HG03571 (cell line): Measurements from ENCODE around the gene HNRNPC.
"Not testable (repeated sequence)": the region's sequence is repeated elsewhere in the genome, so short reads cannot be mapped to it uniquely, and the experiment has no call there.

Experiments used
- ATAC-seq: cut with Tn5 transposase; IDR thresholded peaks from one replicate; pipeline ENCODE4 v1.9.1; 2021; ENCODE audit not compliant: unreplicated experiment

HNRNPC gene

GRCh38 chr14:21194597-21194996 is 74.6 kb downstream of the HNRNPC start:
- ATAC-seq: no peak

GRCh38 chr14:21192875-21193535 is 76.2 kb downstream of the HNRNPC start:
- ATAC-seq: no peak

DNA sequence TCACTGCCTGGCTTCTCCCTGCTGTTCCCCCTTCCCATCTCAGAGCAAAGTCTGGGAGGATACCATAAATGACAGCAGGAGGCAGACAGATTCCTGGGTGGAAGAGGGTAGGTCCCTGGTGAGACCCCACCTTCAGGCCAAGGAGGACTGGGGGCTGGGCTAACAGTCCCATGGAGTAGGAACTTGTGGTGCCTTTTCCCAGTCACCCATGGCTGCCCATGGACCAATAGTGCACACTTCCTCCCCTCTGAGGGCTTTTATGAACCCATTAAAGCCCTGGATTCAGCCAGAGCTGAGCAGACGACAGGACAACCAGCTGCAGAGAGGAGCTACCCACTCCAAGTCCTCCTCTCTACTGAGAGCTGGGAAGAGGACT is 76.8 kb downstream of the HNRNPC start:
- ATAC-seq: no peak

- ATAC-seq: peak; percentile 78
These were observed 77.3 kb downstream of the HNRNPC start for GRCh38 chr14:21191809-21192446.

- ATAC-seq: no peak
These were observed 77.9 kb downstream of the HNRNPC start for GRCh38 chr14:21191261-21191808.

GRCh38 chr14:21185491-21185890 is 83.8 kb downstream of the HNRNPC start:
- ATAC-seq: no peak

- no peak for ATAC-seq
These were observed 85.0 kb downstream of the HNRNPC start for GRCh38 chr14:21184254-21184653.

DNA sequence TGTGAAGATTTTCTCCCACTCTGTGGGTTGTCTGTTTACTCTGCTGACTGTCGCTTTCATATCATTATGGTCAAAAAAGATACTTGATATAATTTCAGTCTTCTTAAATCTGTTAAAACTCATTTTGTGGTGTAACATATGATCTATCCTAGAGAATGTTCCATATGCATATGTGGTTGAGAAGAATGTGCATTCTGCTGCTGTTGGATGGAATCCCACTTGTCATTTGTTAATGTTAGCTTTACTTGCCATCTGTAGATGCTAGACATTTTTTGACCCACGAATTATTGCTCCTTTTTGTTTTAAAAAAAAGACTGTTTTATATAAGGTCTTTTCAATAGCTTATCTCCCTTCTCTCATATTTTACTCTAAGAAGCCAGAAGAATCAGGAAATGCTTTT is 87.1 kb downstream of the HNRNPC start:
- ATAC-seq: no peak

- ATAC-seq: no peak
These were observed 98.1 kb downstream of the HNRNPC start for GRCh38 chr14:21171128-21171527.

- no peak for ATAC-seq
These were observed 99.7 kb downstream of the HNRNPC start for GRCh38 chr14:21169573-21169972.

- ATAC-seq: no peak
These were observed 101.2 kb downstream of the HNRNPC start for GRCh38 chr14:21168055-21168454.

DNA sequence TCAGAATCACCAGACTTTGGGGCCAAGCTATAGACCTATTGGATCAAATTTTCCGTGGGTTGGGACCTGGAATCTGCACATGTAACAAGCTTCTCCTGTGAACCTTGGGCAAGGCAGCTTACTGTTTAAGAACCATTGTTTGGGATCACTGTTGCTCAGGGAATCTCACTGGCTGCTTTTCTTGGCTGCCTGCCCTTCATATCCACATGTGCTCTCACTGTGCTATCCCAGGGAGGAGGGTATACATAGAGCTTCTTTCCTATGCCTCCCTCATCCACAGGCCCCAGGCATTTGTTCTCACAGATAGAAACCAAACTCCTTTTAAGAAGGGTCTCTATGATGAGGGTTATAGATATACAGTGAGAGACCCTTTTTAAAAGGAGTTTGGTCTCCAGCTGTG is 103.6 kb downstream of the HNRNPC start:
- ATAC-seq: not testable (repeated sequence)

DNA sequence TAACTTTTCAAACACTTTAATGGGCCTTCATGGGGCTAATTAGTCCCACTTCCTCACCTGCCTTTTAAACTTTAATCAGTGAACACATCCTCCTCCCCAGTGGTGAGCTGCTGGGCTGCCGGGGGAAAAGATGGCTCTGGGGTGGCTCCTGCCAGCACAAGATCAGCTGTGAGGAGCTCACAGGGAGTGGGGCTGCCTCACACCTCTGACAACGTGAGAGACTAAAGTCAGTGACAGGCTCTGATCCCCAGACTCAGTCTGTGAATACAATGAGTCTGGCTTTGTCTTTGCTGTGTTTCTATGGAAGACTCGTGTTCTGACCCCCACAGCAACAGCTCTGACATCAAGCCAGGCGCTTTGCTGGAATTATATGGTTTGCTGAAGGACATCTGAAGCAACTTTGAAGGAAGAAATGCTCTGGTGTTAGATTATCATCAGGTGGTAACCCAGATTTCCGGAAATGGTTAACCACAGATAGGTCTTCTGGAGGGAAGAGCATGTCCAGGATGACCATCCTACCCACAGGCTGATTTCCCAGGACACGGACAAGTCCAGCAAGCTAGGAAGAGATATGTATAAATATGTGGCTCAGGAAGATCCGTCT is 104.1 kb downstream of the HNRNPC start:
- ATAC-seq: not testable (repeated sequence)

DNA sequence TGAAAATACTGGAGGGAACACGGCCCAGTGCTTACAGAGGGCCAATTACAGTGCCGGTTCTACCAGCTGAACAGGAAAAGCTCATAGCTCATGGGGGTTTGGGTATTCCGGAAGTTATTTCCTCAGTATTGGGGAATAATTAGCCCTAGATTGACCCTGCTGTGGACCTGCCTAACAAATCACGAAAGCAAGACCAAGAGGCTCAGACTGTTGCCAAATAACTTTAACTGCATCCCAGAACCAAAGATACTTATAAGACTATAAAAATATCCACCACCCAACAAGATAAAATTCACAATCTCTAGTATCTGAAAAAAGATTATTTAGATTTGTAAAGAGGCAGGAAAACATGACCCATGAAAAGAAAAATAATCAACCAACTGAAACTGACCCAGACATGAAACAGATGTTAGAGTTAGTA is 105.4 kb downstream of the HNRNPC start:
- no peak for ATAC-seq

- ATAC-seq: no peak
These were observed 107.2 kb downstream of the HNRNPC start for GRCh38 chr14:21162081-21162480.

DNA sequence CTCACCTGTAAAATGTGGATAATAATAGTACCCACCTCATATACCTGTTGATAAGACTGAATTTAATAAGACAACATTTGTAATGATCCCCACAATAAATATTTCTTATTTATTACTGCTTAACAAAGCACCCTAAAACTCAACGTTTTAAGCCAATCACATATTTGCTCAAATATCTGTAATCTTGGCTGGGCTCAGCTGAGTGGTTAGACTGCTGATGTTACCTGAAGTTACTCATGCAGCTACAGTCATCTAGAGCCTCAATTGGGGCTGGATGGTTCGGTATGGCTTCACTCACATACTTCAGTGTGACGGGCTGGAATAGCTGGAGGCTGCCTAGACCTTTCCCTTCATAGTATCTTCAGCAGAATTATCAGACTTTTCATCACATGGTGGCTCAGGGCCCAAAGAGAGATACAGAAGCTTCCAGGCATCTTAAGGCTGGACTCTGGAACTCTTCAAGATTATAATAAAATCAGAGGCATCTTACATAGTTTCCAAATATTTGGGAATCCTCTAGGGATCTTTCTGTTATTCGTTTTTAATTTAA is 109.1 kb downstream of the HNRNPC start:
- no peak for ATAC-seq
